ENCODE data around the gene MYO1F.

DNA sequence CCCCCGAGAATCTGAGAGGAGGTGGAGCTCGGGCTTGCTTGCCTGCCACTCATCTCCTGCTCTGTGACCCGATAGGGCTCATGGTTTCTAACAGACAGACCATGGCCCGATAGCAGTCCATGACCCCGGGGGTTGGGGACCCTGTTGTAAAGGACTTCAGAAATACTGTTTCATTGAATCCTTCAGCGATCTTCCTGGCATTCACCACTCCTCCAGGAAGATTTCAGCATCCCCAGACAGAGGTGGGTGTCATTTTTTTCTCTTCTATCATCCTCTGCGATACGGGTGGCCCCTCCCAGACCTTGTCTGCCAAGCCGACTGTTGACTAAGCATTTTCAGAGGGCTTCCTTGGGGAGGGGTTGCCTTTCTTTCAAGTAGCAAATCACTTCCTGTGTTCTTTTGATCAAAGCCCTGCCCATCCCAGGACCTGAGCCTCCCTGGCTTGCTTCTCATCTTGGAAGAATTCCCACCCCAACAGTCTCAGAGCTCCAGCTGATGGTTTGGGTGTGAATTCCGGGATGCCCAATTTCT, 1.7 kb downstream of the MYO1F start:
- TF ChIP-seq, protein P1, sequence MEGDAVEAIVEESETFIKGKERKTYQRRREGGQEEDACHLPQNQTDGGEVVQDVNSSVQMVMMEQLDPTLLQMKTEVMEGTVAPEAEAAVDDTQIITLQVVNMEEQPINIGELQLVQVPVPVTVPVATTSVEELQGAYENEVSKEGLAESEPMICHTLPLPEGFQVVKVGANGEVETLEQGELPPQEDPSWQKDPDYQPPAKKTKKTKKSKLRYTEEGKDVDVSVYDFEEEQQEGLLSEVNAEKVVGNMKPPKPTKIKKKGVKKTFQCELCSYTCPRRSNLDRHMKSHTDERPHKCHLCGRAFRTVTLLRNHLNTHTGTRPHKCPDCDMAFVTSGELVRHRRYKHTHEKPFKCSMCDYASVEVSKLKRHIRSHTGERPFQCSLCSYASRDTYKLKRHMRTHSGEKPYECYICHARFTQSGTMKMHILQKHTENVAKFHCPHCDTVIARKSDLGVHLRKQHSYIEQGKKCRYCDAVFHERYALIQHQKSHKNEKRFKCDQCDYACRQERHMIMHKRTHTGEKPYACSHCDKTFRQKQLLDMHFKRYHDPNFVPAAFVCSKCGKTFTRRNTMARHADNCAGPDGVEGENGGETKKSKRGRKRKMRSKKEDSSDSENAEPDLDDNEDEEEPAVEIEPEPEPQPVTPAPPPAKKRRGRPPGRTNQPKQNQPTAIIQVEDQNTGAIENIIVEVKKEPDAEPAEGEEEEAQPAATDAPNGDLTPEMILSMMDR (IDR thresholded peaks at IDR 0.05), result no peak
- TF ChIP-seq POLR2A (IDR thresholded peaks at IDR 0.05), result no peak
